ENCODE data around the gene TTC12. TPM values are rescaled to one million over a fixed set of nuclear protein-coding genes. Genes with fewer than 3 reads are reported as not detected.

TTC12 gene
- total RNA-seq, 1 experiment from 2014 or later, result 19.4 TPM

GRCh38 chr11:113351480-113351879 lies 37.1 kb downstream of the TTC12 start:
- CTCF ChIA-PET, result no interaction called here
- no peaks in the 10 kb centered on the region for H3K27me3 Mint-ChIP-seq (ENCODE audit: insufficient read depth, unreplicated experiment)
- no peak overlapping the region for H3K27ac Mint-ChIP-seq (ENCODE audit: unreplicated experiment)
- DNase-seq, result no peak
- no peaks in the 10 kb centered on the region for H3K4me1 ChIP-seq
- BruUV-seq (replicated peaks), result no TSS peak
- 0 out of 2 replicates have a peak, but pooled peaks cover 1% of the 10 kb centered on the region for H3K36me3 ChIP-seq (ENCODE audit: control insufficient read depth, insufficient read depth, low read length)
- no peaks in the 10 kb centered on the region for H3K4me1 Mint-ChIP-seq (ENCODE audit: low read depth, unreplicated experiment)
- H3K4me3 Mint-ChIP-seq (ENCODE audit: unreplicated experiment), result no peak overlapping the region
- peaks cover 10% of the 10 kb centered on the region; the same call in 1 of the 2 replicates for H3K9me3 ChIP-seq
- intact Hi-C loops (cut with micrococcal nuclease; ENCODE audit: unreplicated experiment), result no loop called here
- TF ChIP-seq CTCF (IDR thresholded peaks at IDR 0.05; ENCODE audit: insufficient read depth in 1 of 2, low read depth in 1 of 2, low read length in 1 of 2, severe bottlenecking in 1 of 2, unreplicated experiment in 1 of 2), result no peak
- H3K36me3 Mint-ChIP-seq (ENCODE audit: insufficient read depth, unreplicated experiment), result no peaks in the 10 kb centered on the region
- H3K9me3 Mint-ChIP-seq (ENCODE audit: unreplicated experiment), result peaks cover 22% of the 10 kb centered on the region
- no peak overlapping the region for H3K4me3 ChIP-seq (ENCODE audit: low read depth, low read length)
- H3K27me3 ChIP-seq (replicated peaks; ENCODE audit: control insufficient read depth, insufficient read depth, low read length), result no peaks in the 10 kb centered on the region
- POLR2A ChIA-PET, result no interaction called here

- Mint-ChIP-seq H3K27me3 (ENCODE audit: insufficient read depth, unreplicated experiment) (no peaks in the 10 kb centered on the region), H3K4me1 (ENCODE audit: low read depth, unreplicated experiment) (no peaks in the 10 kb centered on the region), H3K4me3 (ENCODE audit: unreplicated experiment) (no peak overlapping the region), H3K9me3 (ENCODE audit: unreplicated experiment) (peaks cover 32% of the 10 kb centered on the region), H3K27ac (ENCODE audit: unreplicated experiment) (no peak overlapping the region), H3K36me3 (ENCODE audit: insufficient read depth, unreplicated experiment) (peaks cover 6% of the 10 kb centered on the region)
- CTCF ChIA-PET, result no interaction called here
- H3K9me3 ChIP-seq, result peaks cover 10% of the 10 kb centered on the region; the same call in 1 of the 2 replicates
- H3K4me3 ChIP-seq (ENCODE audit: low read depth, low read length), result no peak overlapping the region
- no peak for TF ChIP-seq CTCF (IDR thresholded peaks at IDR 0.05; ENCODE audit: insufficient read depth in 1 of 2, low read depth in 1 of 2, low read length in 1 of 2, severe bottlenecking in 1 of 2, unreplicated experiment in 1 of 2)
- DNase-seq, result no peak
- H3K36me3 ChIP-seq (ENCODE audit: control insufficient read depth, insufficient read depth, low read length), result 0 out of 2 replicates have a peak, but pooled peaks cover 3% of the 10 kb centered on the region
- intact Hi-C loops (cut with micrococcal nuclease; ENCODE audit: unreplicated experiment), result no loop called here
- H3K4me1 ChIP-seq, result no peaks in the 10 kb centered on the region
- H3K27me3 ChIP-seq (replicated peaks; ENCODE audit: control insufficient read depth, insufficient read depth, low read length), result no peaks in the 10 kb centered on the region
- no TSS peak for BruUV-seq (replicated peaks)
- POLR2A ChIA-PET, result no interaction called here
Measured at GRCh38 chr11:113356203-113356602, 41.8 kb downstream of the TTC12 start.

GRCh38 chr11:113363406-113363805 lies 49.0 kb downstream of the TTC12 start:
- peaks cover 1% of the 10 kb centered on the region; the same call in 1 of the 2 replicates for H3K36me3 ChIP-seq (ENCODE audit: control insufficient read depth, insufficient read depth, low read length)
- TF ChIP-seq CTCF (IDR thresholded peaks at IDR 0.05; ENCODE audit: insufficient read depth in 1 of 2, low read depth in 1 of 2, low read length in 1 of 2, severe bottlenecking in 1 of 2, unreplicated experiment in 1 of 2), result no peak
- POLR2A ChIA-PET, result no interaction called here
- no TSS peak for BruUV-seq (replicated peaks)
- H3K9me3 ChIP-seq, result no peaks in the 10 kb centered on the region
- no peak overlapping the region for H3K4me3 ChIP-seq (ENCODE audit: low read depth, low read length)
- CTCF ChIA-PET, result no interaction called here
- no peak overlapping the region for H3K4me3 Mint-ChIP-seq (ENCODE audit: unreplicated experiment)
- H3K4me1 ChIP-seq, result no peaks in the 10 kb centered on the region
- peaks cover 6% of the 10 kb centered on the region for H3K36me3 Mint-ChIP-seq (ENCODE audit: insufficient read depth, unreplicated experiment)
- H3K27me3 ChIP-seq (replicated peaks; ENCODE audit: control insufficient read depth, insufficient read depth, low read length), result no peaks in the 10 kb centered on the region
- DNase-seq, result no peak
- H3K27me3 Mint-ChIP-seq (ENCODE audit: insufficient read depth, unreplicated experiment), result no peaks in the 10 kb centered on the region
- no peaks in the 10 kb centered on the region for H3K4me1 Mint-ChIP-seq (ENCODE audit: low read depth, unreplicated experiment)
- intact Hi-C loops (cut with micrococcal nuclease; ENCODE audit: unreplicated experiment), result no loop called here
- no peaks in the 10 kb centered on the region for H3K9me3 Mint-ChIP-seq (ENCODE audit: unreplicated experiment)
- H3K27ac Mint-ChIP-seq (ENCODE audit: unreplicated experiment), result no peak overlapping the region
